ENCODE data around the gene BTBD2.

BTBD2 gene

DNA sequence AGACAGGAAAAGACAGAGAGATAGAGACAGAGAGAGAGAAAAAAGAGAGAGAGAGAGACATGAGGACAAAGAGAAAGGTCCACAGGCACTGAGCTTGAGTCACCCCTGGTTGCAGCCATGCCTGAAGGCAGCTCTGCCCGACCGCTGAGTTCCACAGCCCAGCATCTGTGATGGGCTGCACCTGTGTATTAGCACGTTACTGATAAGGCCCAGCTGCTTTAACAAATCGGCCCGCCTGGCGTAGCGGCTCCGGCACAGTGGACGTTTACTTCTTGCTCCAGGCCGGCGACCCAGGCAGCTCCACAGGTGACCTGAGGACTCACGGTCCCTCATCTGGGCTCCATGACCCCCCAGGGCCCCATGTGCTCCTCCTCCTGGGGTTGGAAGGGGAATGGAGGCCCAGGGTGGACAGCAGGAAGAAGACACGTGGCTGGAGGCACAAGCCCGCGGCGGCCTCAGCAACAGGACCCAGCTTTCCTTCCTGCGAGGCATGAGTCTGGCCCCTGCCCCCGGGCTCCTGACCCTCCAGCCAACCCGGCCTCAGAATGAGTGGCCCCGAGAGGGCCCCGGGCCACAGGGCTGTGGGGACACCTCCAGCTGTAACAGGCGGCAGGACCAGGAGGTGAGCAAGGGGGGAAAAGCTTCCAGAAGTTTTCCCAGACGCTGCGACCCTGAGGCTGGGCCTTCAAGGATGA is 78.5 kb downstream of the BTBD2 start:
- no peak for DNase-seq

- DNase-seq: no peak
Observed at GRCh38 chr19:1936430-1936829, 79.1 kb downstream of the BTBD2 start.

DNA sequence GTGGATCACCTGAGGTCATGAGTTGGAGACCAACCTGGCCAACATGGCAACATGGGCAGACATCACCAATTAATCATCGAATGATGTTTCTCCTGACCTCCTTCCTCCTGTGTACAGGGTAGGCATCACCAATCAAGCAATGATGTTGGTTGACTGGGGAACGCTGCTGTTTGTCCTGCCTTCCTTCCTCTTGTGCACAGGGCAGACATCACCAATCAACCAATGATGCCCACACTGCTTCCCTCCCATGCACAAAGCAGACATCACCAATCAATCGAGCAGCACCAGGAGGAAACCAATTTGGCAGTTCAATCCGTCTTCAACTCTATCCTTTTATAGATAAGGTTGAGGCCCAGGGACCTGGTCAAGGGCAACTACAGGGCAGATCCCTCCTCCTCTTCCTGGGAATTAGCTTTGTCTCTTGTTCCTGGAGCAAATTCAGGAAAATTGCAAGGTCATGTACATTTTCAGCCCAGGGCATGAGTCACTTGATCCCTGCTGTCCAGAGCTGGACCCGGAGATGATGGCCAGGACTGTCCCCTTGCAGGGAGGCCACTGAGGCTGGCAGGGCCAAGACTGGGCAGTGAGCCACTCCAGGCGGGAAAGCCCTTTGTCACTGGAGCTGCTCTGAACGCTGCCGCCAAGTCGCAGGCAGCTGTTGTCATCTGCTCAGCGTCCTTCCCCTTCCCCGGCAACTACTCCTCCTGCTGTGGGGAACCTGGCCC is 79.9 kb downstream of the BTBD2 start:
- no peak for DNase-seq

All from central memory CD4-positive, alpha-beta T cell (primary cell).